Measurements from ENCODE around the gene ABCC1. TPM values are rescaled to one million over a fixed set of nuclear protein-coding genes. Genes with fewer than 3 reads are reported as not detected.
"Not testable (repeated sequence)": the region's sequence is repeated elsewhere in the genome, so short reads cannot be mapped to it uniquely, and the experiment has no call there.

The ABCC1 gene
- total RNA-seq, 2 donors from 2014 or later, result 78.0 to 84.0 TPM

GRCh38 chr16:16143038-16143763 is 193.8 kb downstream of the ABCC1 start:
- H3K4me1 Mint-ChIP-seq, result no peaks in the 10 kb centered on the region
- no peak overlapping the region for H3K27ac Mint-ChIP-seq
- no peak overlapping the region for H3K4me3 Mint-ChIP-seq
- H3K27me3 Mint-ChIP-seq, result no peaks in the 10 kb centered on the region
- H3K9me3 Mint-ChIP-seq, result no peaks in the 10 kb centered on the region
- peaks cover 74% of the 10 kb centered on the region for H3K36me3 Mint-ChIP-seq (ENCODE audit: low read depth)
- ATAC-seq (replicated peaks), result no peak

- H3K4me1 Mint-ChIP-seq, result no peaks in the 10 kb centered on the region
- no peaks in the 10 kb centered on the region for H3K9me3 Mint-ChIP-seq
- peaks cover 66% of the 10 kb centered on the region for H3K36me3 Mint-ChIP-seq (ENCODE audit: low read depth)
- no peak overlapping the region for H3K27ac Mint-ChIP-seq
- ATAC-seq (replicated peaks), result no peak
- no peaks in the 10 kb centered on the region for H3K27me3 Mint-ChIP-seq
- H3K4me3 Mint-ChIP-seq, result no peak overlapping the region
Observed at GRCh38 chr16:16143931-16144330, 194.5 kb downstream of the ABCC1 start.

- Mint-ChIP-seq H3K36me3 (ENCODE audit: low read depth) (peaks cover 62% of the 10 kb centered on the region), H3K27ac (no peak overlapping the region), H3K4me3 (no peak overlapping the region), H3K27me3 (no peaks in the 10 kb centered on the region), H3K4me1 (no peaks in the 10 kb centered on the region), H3K9me3 (no peaks in the 10 kb centered on the region)
- ATAC-seq (replicated peaks), result peak; percentile 72
Observed at GRCh38 chr16:16144416-16144815, 195.0 kb downstream of the ABCC1 start.

GRCh38 chr16:16145286-16145685 is 195.9 kb downstream of the ABCC1 start:
- H3K27ac Mint-ChIP-seq, result no peak overlapping the region
- ATAC-seq (replicated peaks), result no peak
- no peaks in the 10 kb centered on the region for H3K27me3 Mint-ChIP-seq
- H3K4me1 Mint-ChIP-seq, result no peaks in the 10 kb centered on the region
- no peaks in the 10 kb centered on the region for H3K9me3 Mint-ChIP-seq
- H3K36me3 Mint-ChIP-seq (ENCODE audit: low read depth), result peaks cover 53% of the 10 kb centered on the region
- no peak overlapping the region for H3K4me3 Mint-ChIP-seq

GRCh38 chr16:16146380-16147315 is 197.2 kb downstream of the ABCC1 start:
- no peak overlapping the region for H3K4me3 Mint-ChIP-seq
- H3K27me3 Mint-ChIP-seq, result no peaks in the 10 kb centered on the region
- H3K27ac Mint-ChIP-seq, result no peak overlapping the region
- H3K9me3 Mint-ChIP-seq, result no peaks in the 10 kb centered on the region
- H3K4me1 Mint-ChIP-seq, result peaks cover 5% of the 10 kb centered on the region
- ATAC-seq (replicated peaks), result no peak
- H3K36me3 Mint-ChIP-seq (ENCODE audit: low read depth), result peaks cover 39% of the 10 kb centered on the region

- H3K36me3 Mint-ChIP-seq (ENCODE audit: low read depth), result peaks cover 32% of the 10 kb centered on the region
- H3K4me3 Mint-ChIP-seq, result no peak overlapping the region
- H3K9me3 Mint-ChIP-seq, result no peaks in the 10 kb centered on the region
- H3K27ac Mint-ChIP-seq, result no peak overlapping the region
- H3K27me3 Mint-ChIP-seq, result no peaks in the 10 kb centered on the region
- ATAC-seq (replicated peaks), result no peak
- H3K4me1 Mint-ChIP-seq, result peaks cover 5% of the 10 kb centered on the region
Observed at GRCh38 chr16:16147316-16147999, 198.0 kb downstream of the ABCC1 start.

GRCh38 chr16:16148000-16148599 is 198.7 kb downstream of the ABCC1 start:
- H3K9me3 Mint-ChIP-seq; ATAC-seq (replicated peaks); H3K4me1 Mint-ChIP-seq; H3K27ac Mint-ChIP-seq; H3K27me3 Mint-ChIP-seq; H3K4me3 Mint-ChIP-seq: not testable (repeated sequence)
- peaks cover 26% of the 10 kb centered on the region for H3K36me3 Mint-ChIP-seq (ENCODE audit: low read depth)

GRCh38 chr16:16148755-16149154 is 199.3 kb downstream of the ABCC1 start:
- no peak for ATAC-seq (replicated peaks)
- Mint-ChIP-seq H3K4me3 (no peak overlapping the region), H3K4me1 (peaks cover 5% of the 10 kb centered on the region), H3K36me3 (ENCODE audit: low read depth) (peaks cover 21% of the 10 kb centered on the region), H3K27ac (no peak overlapping the region), H3K9me3 (no peaks in the 10 kb centered on the region), H3K27me3 (no peaks in the 10 kb centered on the region)

- Mint-ChIP-seq H3K36me3 (ENCODE audit: low read depth) (peaks cover 12% of the 10 kb centered on the region), H3K9me3 (no peaks in the 10 kb centered on the region), H3K27ac (no peak overlapping the region)
Observed at GRCh38 chr16:16149710-16150116, 200.3 kb downstream of the ABCC1 start.

GRCh38 chr16:16150117-16150877 is 200.9 kb downstream of the ABCC1 start:
- Mint-ChIP-seq H3K36me3 (ENCODE audit: low read depth) (peaks cover 6% of the 10 kb centered on the region), H3K4me3 (no peak overlapping the region), H3K27ac (no peak overlapping the region), H3K27me3 (no peaks in the 10 kb centered on the region), H3K9me3 (no peaks in the 10 kb centered on the region), H3K4me1 (peaks cover 5% of the 10 kb centered on the region)
- ATAC-seq (replicated peaks), result no peak

More at GRCh38 chr16:16149710-16150116, 200.3 kb downstream of the ABCC1 start:
- no peaks in the 10 kb centered on the region for H3K27me3 Mint-ChIP-seq
- H3K4me1 Mint-ChIP-seq, result peaks cover 5% of the 10 kb centered on the region
- no peak for ATAC-seq (replicated peaks)
- H3K4me3 Mint-ChIP-seq, result no peak overlapping the region

GRCh38 chr16:16150878-16151152 is 201.4 kb downstream of the ABCC1 start:
- H3K4me1 Mint-ChIP-seq, result peaks cover 5% of the 10 kb centered on the region
- H3K36me3 Mint-ChIP-seq (ENCODE audit: low read depth), result peaks cover under 1% of the 10 kb centered on the region
- H3K27ac Mint-ChIP-seq, result peak overlapping the region; percentile 66
- H3K9me3 Mint-ChIP-seq, result no peaks in the 10 kb centered on the region
- no peak for ATAC-seq (replicated peaks)
- H3K27me3 Mint-ChIP-seq, result no peaks in the 10 kb centered on the region
- H3K4me3 Mint-ChIP-seq, result no peak overlapping the region

GRCh38 chr16:16151315-16151714 is 201.9 kb downstream of the ABCC1 start:
- H3K9me3 Mint-ChIP-seq, result no peaks in the 10 kb centered on the region
- no peak overlapping the region for H3K4me3 Mint-ChIP-seq
- peaks cover 5% of the 10 kb centered on the region for H3K4me1 Mint-ChIP-seq
- H3K27me3 Mint-ChIP-seq, result no peaks in the 10 kb centered on the region
- H3K36me3 Mint-ChIP-seq (ENCODE audit: low read depth), result no peaks in the 10 kb centered on the region
- H3K27ac Mint-ChIP-seq, result peak overlapping the region; percentile 66
- ATAC-seq (replicated peaks), result peak; percentile 63

GRCh38 chr16:16153000-16153399 is 203.6 kb downstream of the ABCC1 start:
- not testable (repeated sequence) for ATAC-seq (replicated peaks); H3K27me3 Mint-ChIP-seq; H3K9me3 Mint-ChIP-seq; H3K4me3 Mint-ChIP-seq; H3K4me1 Mint-ChIP-seq; H3K27ac Mint-ChIP-seq; H3K36me3 Mint-ChIP-seq (ENCODE audit: low read depth)
